Stimulated activated CD4-positive, alpha-beta T cell treated with anti-CD3 and anti-CD28 coated beads, Interleukin-4, amount 100 ng/mL, for 48 hours (primary cell): ENCODE measurements around the gene NCOA1.

Source experiments
- DNase-seq, 2 donors: peaks; one replicate each; pipeline ENCODE4 v3.0.0-alpha.2; 2020; ENCODE audit warnings: low read depth in 2 of 2

The NCOA1 gene

GRCh38 chr2:24690524-24690923, 199.5 kb downstream of the NCOA1 start:
- no peak for DNase-seq

- DNase-seq = no peak
These were observed 200.8 kb downstream of the NCOA1 start for GRCh38 chr2:24691806-24692205.

- DNase-seq = no peak
These were observed 206.7 kb downstream of the NCOA1 start for GRCh38 chr2:24697792-24698191.

GRCh38 chr2:24702800-24703199, 211.7 kb downstream of the NCOA1 start:
- DNase-seq = no peak

DNA sequence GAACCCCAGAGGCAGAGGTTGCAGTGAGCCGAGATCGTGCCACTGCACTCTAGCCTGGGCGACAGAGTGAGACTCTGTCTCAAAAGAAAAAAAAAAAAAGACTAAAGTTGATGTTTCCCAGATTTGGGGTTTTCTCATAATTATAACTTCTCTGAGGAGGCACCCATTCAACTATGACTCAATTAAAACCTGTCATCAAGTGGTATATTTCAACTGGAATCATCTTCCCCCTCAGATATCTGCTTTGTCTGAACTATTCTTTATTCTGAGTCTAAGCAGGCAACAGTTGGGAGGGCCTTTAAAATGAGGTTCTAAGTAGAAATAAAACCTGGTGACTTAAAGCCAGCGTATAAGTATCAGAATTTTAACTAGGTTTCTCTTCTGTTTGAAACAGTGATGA, 213.6 kb downstream of the NCOA1 start:
- no peak for DNase-seq

- no peak for DNase-seq
These were observed 216.1 kb downstream of the NCOA1 start for GRCh38 chr2:24707143-24707542.

GRCh38 chr2:24708537-24709152, 217.6 kb downstream of the NCOA1 start:
- DNase-seq = no peak

DNA sequence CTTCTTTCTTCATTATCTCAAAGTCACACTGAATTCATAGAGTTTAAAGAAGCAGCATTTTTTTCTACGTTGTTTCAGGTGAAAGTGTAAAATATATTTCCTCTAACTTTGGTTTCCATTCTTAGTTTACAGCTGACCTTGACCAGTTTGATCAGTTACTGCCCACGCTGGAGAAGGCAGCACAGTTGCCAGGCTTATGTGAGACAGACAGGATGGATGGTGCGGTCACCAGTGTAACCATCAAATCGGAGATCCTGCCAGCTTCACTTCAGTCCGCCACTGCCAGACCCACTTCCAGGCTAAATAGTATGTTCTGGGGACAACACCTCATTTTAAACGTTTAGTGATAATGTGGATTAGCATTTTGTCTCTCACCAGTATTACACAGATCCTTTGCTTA, 219.8 kb downstream of the NCOA1 start:
- no peak for DNase-seq

DNA sequence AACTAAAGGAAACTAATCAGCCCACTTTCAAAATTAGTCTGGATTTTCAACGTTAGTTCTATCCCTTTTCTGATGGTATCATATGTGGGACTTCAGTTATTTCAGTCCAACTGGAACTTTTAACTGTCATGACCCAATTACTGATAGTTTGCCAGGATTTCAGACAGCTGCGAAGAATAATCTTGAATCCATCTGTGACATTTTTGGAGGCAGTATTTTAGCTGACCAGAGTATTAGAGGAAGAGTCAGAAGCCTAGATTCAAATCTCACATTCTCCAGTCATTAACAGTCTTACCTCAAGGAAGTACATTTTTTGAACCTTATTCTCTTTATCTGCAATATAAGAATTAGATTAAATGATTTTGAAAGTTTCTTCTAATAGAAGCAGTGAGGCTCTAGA, 220.8 kb downstream of the NCOA1 start:
- no peak for DNase-seq

- DNase-seq = no peak
These were observed 221.2 kb downstream of the NCOA1 start for GRCh38 chr2:24712296-24712695.

GRCh38 chr2:24717263-24717951, 226.4 kb downstream of the NCOA1 start:
- no peak for DNase-seq

- DNase-seq = no peak
These were observed 229.3 kb downstream of the NCOA1 start for GRCh38 chr2:24720310-24720709.

DNA sequence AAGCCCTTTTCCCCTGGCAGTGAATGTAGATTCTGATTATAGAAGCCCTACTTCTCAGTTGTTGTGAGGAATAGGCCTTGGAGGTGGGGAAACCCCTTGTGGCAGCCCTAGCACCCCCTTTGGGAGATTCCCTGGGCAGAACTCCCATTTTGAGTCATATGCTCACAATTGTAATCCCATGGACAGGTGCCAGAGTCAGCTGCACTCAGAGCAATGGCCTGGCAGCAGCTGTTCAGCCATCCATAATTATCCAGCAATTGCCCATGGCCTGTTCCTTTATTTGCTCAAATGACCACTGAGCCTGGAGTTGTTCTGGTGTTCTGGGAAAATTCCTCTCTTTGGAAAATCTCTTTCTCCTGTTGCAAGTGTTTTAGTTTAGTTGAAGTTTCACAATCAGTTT, 230.4 kb downstream of the NCOA1 start:
- no peak for DNase-seq

- DNase-seq = no peak
These were observed 231.2 kb downstream of the NCOA1 start for GRCh38 chr2:24722141-24722790.

DNA sequence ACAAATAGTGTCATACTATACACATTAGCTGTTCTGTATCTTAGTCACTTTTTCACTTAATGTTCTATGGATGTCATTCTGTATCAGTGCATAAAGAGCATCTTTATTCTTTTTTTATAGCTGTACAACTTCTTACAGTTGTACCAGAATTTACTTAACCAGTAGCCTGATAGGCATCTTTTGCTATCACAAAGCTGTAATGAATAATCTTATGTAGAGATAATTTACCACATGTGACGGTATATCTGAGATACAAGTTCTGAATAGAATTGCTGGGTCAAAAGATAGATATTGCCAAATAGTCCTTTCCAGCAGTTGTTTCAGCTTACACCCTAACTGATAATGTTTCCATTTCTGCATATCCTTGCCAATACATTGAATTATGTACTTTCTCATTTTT, 232.1 kb downstream of the NCOA1 start:
- no peak for DNase-seq

- DNase-seq = no peak
These were observed 232.6 kb downstream of the NCOA1 start for GRCh38 chr2:24723665-24724064.

- DNase-seq = no peak
These were observed 233.2 kb downstream of the NCOA1 start for GRCh38 chr2:24724111-24724775.

- DNase-seq = no peak
These were observed 234.9 kb downstream of the NCOA1 start for GRCh38 chr2:24725956-24726355.

- DNase-seq = no peak
These were observed 239.4 kb downstream of the NCOA1 start for GRCh38 chr2:24730481-24730880.

DNA sequence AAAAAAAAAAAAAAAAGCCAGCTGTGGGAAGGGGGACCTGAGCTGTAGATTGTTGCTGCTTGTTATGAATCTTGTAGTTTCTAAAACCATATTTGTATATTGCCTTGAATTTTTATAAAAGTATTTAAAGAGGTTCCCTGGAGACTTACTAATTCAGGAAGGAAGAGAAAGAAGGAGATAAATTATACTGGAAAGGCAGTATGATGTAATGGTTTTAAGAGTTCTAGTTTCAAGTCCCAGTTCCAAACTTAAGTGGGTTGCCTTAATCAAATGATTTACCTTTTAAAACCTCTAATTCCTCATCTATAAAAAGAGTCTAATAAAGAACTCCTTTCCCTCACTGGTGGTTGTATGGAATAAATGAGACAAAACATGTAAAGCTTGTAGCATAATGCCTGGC, 240.0 kb downstream of the NCOA1 start:
- DNase-seq = no peak

GRCh38 chr2:24731923-24732322, 240.9 kb downstream of the NCOA1 start:
- no peak for DNase-seq

DNA sequence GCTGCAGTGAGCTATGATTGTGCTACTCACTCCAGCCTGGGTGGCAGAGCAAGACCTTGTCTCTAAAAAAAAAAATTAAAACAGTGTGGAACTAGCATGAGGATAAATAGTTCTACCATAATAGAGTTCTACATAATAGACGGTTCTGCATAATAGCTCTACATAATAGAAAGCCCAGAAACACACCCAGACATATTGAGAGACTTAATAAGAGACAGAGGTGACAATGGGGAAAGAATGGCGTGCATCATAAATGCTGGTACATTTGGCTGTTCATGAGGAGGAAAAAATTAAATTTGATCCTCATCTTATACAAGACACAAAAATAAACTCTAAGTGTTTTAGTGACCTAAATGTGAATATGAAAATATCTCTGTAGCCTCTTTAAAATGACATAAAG, 243.7 kb downstream of the NCOA1 start:
- no peak for DNase-seq
